Lower lobe of right lung (tissue), 2 donors: ENCODE results near the gene PPID. TPM values are rescaled to one million over a fixed set of nuclear protein-coding genes. Genes with fewer than 3 reads are reported as not detected.
A peak's percentile ranks its signal among the peaks of the same experiment; 100 is the strongest.
"Not testable (repeated sequence)": the region's sequence is repeated elsewhere in the genome, so short reads cannot be mapped to it uniquely, and the experiment has no call there.

Experiments
- ATAC-seq, 2 donors: fragments of 200-7000 bp; cut with Tn5 transposase; one replicate each; pipeline ENCODE4 v1.9.1; 2020 to 2022; ENCODE audit warnings: mild to moderate bottlenecking in 2 of 2, moderate library complexity in 2 of 2
- DNase-seq: peaks from one replicate; pipeline ENCODE4 v3.0.0-alpha.2; 2020
- H3K27ac ChIP-seq: fragments of 200-600 bp; one replicate; pipeline ENCODE4 v1.8.0; 2022
- H3K27me3 ChIP-seq: fragments of 200-600 bp; one replicate; pipeline ENCODE4 v1.8.0; 2022; ENCODE audit warnings: low read depth
- H3K36me3 ChIP-seq: fragments of 200-600 bp; one replicate; pipeline ENCODE4 v1.8.0; 2022; ENCODE audit warnings: mild to moderate bottlenecking
- H3K4me1 ChIP-seq: fragments of 200-600 bp; one replicate; pipeline ENCODE4 v1.8.0; 2022
- H3K4me3 ChIP-seq: fragments of 200-600 bp; one replicate; pipeline ENCODE4 v1.8.0; 2022; ENCODE audit warnings: mild to moderate bottlenecking
- H3K9me3 ChIP-seq: fragments of 200-600 bp; one replicate; pipeline ENCODE4 v1.8.0; 2022
- CTCF ChIP-seq: fragments of 200-600 bp; IDR thresholded peaks from one replicate; pipeline ENCODE4 v1.8.0; 2022; ENCODE audit warnings: antibody characterized with exemption, mild to moderate bottlenecking
- intact Hi-C: fragments of 100-400 bp; cut with DNase I; formaldehyde crosslinking; loops from one replicate; pipeline ENCODE4 v1.11.0; 2022
- total RNA-seq: library from RNA; stranded (reverse); fragmentation: NEBNext Ultra II Directional; extraction: Animal tissue kit (Norgen Biotek cat#: 25700); gene quantifications from one replicate; pipeline ENCODE4 v1.2.1, GENCODE V29; 2021
- donor health status: DM: no; HTN: yes; CAD: no; lungs with severe emphysema.

The PPID gene
- total RNA-seq, 1 donor from 2014 or later, result 23.2 TPM

GRCh38 chr4:158758703-158759102, 35.5 kb upstream of the PPID start:
- H3K4me3 ChIP-seq, result no peak overlapping the region
- H3K9me3 ChIP-seq, result peaks cover 4% of the 10 kb centered on the region
- ATAC-seq (peak in 1 of 2 donors; percentile 33), DNase-seq (no peak)
- H3K27ac ChIP-seq, result no peak overlapping the region
- no peaks in the 10 kb centered on the region for H3K36me3 ChIP-seq
- no peaks in the 10 kb centered on the region for H3K27me3 ChIP-seq
- intact Hi-C loops, result no loop called here
- no peaks in the 10 kb centered on the region for H3K4me1 ChIP-seq
- no peak for TF ChIP-seq CTCF

- ATAC-seq (no peak), DNase-seq (no peak)
- Histone ChIP-seq H3K9me3 (peaks cover 4% of the 10 kb centered on the region), H3K4me3 (no peak overlapping the region), H3K36me3 (no peaks in the 10 kb centered on the region), H3K27ac (no peak overlapping the region), H3K4me1 (no peaks in the 10 kb centered on the region), H3K27me3 (no peaks in the 10 kb centered on the region)
- intact Hi-C loops, result no loop called here
- no peak for TF ChIP-seq CTCF
Observed at GRCh38 chr4:158758142-158758541, 34.9 kb upstream of the PPID start.

- Histone ChIP-seq H3K27me3 (no peaks in the 10 kb centered on the region), H3K27ac (no peak overlapping the region), H3K4me1 (no peaks in the 10 kb centered on the region), H3K36me3 (no peaks in the 10 kb centered on the region), H3K4me3 (no peak overlapping the region), H3K9me3 (peaks cover 4% of the 10 kb centered on the region)
- no peak for ATAC-seq
- no peak for TF ChIP-seq CTCF
- intact Hi-C loops, result no loop called here
- no peak for DNase-seq
Observed at GRCh38 chr4:158756588-158756987, 33.4 kb upstream of the PPID start.

- ATAC-seq, H3K27ac ChIP-seq, H3K4me3 ChIP-seq, H3K27me3 ChIP-seq, H3K9me3 ChIP-seq, H3K36me3 ChIP-seq, DNase-seq, H3K4me1 ChIP-seq, intact Hi-C loops: not testable (repeated sequence)
Observed at GRCh38 chr4:158755819-158756218, 32.6 kb upstream of the PPID start.

- Histone ChIP-seq H3K9me3 (peaks cover 4% of the 10 kb centered on the region), H3K27me3 (no peaks in the 10 kb centered on the region), H3K4me3 (no peak overlapping the region), H3K4me1 (no peaks in the 10 kb centered on the region), H3K27ac (no peak overlapping the region), H3K36me3 (no peaks in the 10 kb centered on the region)
- intact Hi-C loops, result no loop called here
- no peak for TF ChIP-seq CTCF
- no peak for ATAC-seq
- no peak for DNase-seq
Observed at GRCh38 chr4:158754385-158755180, 31.4 kb upstream of the PPID start.

GRCh38 chr4:158750379-158750778, 27.2 kb upstream of the PPID start:
- Histone ChIP-seq H3K4me3 (no peak overlapping the region), H3K4me1 (no peaks in the 10 kb centered on the region), H3K36me3 (no peaks in the 10 kb centered on the region), H3K27ac (no peak overlapping the region), H3K27me3 (no peaks in the 10 kb centered on the region), H3K9me3 (no peaks in the 10 kb centered on the region)
- no peak for TF ChIP-seq CTCF
- intact Hi-C loops, result no loop called here
- DNase-seq (no peak), ATAC-seq (no peak)

GRCh38 chr4:158746537-158746936, 23.3 kb upstream of the PPID start:
- H3K27me3 ChIP-seq, H3K4me1 ChIP-seq, DNase-seq, intact Hi-C loops, ATAC-seq, H3K36me3 ChIP-seq, H3K27ac ChIP-seq, H3K9me3 ChIP-seq, H3K4me3 ChIP-seq: not testable (repeated sequence)
